Bronchial epithelial cell (primary cell): ENCODE measurements around the gene MAX. TPM values are rescaled to one million over a fixed set of nuclear protein-coding genes. Genes with fewer than 3 reads are reported as not detected.
A peak's percentile ranks its signal among the peaks of the same experiment; 100 is the strongest.

Experiments
- DNase-seq: peaks from one replicate; pipeline ENCODE4 v3.0.0-alpha.2; 2010; ENCODE audit warnings: low read depth
- FAIRE-seq: peaks from 2 replicates; lab custom pipeline; 2011; peaks lifted over from hg19 to GRCh38; lab: Jason Lieb, UNC
- H3K27me3 ChIP-seq: 2 replicates; pipeline ENCODE4 v1.5.1; 2011; ENCODE audit warnings: low read length; ENCODE audit not compliant: control insufficient read depth, insufficient read depth
- H3K36me3 ChIP-seq: 2 replicates; pipeline ENCODE4 v1.5.1; 2011; ENCODE audit warnings: low read length; ENCODE audit not compliant: control insufficient read depth, insufficient read depth
- H3K4me3 ChIP-seq: 2 replicates; pipeline ENCODE4 v1.5.1; 2011; ENCODE audit warnings: mild to moderate bottlenecking, low read depth, low read length, control low read depth
- CTCF ChIP-seq: IDR thresholded peaks from 2 replicates; pipeline ENCODE4 v1.5.1; 2011; ENCODE audit warnings: mild to moderate bottlenecking, moderate library complexity, low read length, control low read depth, inconsistent platforms; ENCODE audit not compliant: insufficient read depth, severe bottlenecking
- total RNA-seq: library from RNA; depleted of rRNA; stranded (reverse); fragments of >200 nt; gene quantifications from 2 replicates; pipeline ENCODE4 v1.2.1, GENCODE V29; 2014

The MAX gene
- total RNA-seq, result 42.4 and 48.8 TPM in 2 replicates

GRCh38 chr14:65102441-65103149 is at the start of gene MAX:
Gene MAX, minus strand, starts transcription at chr14:65102517. Its CDS starts 178 bp downstream, at chr14:65102339.
- FAIRE-seq (no peak), DNase-seq (peak; percentile 92)
- Histone ChIP-seq H3K27me3 (no peaks in the 10 kb centered on the region), H3K4me3 (peak within 1 kb of the TSS; percentile 93), H3K36me3 (no peaks in the 10 kb centered on the region)
- TF ChIP-seq CTCF, result no peak

- Histone ChIP-seq H3K27me3 (no peaks in the 10 kb centered on the region), H3K36me3 (no peaks in the 10 kb centered on the region), H3K4me3 (no peak overlapping the region)
- FAIRE-seq, result no peak
- no peak for DNase-seq
- no peak for TF ChIP-seq CTCF
Measured at GRCh38 chr14:65151609-65151956, 49.3 kb upstream of the MAX start.

GRCh38 chr14:65150898-65151608 is 48.7 kb upstream of the MAX start:
- Histone ChIP-seq H3K27me3 (no peaks in the 10 kb centered on the region), H3K4me3 (no peak overlapping the region), H3K36me3 (no peaks in the 10 kb centered on the region)
- TF ChIP-seq CTCF, result no peak
- FAIRE-seq (no peak), DNase-seq (no peak)

GRCh38 chr14:65149116-65149515 is 46.8 kb upstream of the MAX start:
- H3K36me3 ChIP-seq, result no peaks in the 10 kb centered on the region
- no peak overlapping the region for H3K4me3 ChIP-seq
- no peaks in the 10 kb centered on the region for H3K27me3 ChIP-seq
- DNase-seq (no peak), FAIRE-seq (no peak)
- no peak for TF ChIP-seq CTCF

DNA sequence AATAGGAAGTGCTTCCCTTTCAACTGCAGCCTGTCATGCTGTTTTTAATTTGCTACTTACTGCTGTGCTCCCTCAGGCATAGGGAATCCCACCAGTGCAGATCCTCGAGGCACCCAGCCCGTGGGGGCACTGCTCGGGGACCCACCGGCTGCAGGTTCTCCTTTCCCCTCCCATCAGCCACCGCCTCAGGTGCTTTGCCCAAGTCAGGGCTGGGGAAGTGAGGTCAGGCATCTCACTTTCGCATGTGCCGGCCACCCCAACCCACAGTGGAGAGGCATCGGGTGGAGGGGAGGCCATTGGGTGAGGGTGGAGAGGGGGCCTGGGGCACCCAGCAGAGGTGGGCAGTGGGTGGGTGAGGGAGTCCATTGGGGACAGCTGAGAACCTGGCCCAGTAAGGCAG is 41.9 kb upstream of the MAX start:
- DNase-seq (no peak), FAIRE-seq (no peak)
- no peak for TF ChIP-seq CTCF
- Histone ChIP-seq H3K4me3 (no peak overlapping the region), H3K36me3 (no peaks in the 10 kb centered on the region), H3K27me3 (no peaks in the 10 kb centered on the region)
